ENCODE data around the gene PPP2R2B.

PPP2R2B gene

GRCh38 chr5:146821732-146822131, 56.8 kb downstream of the PPP2R2B start:
- Histone ChIP-seq H2AFZ (ENCODE audit: low read length) (no peak overlapping the region), H3K4me2 (ENCODE audit: low read depth, low read length) (no peak overlapping the region), H4K20me1 (ENCODE audit: insufficient read depth, low read length) (no peaks in the 10 kb centered on the region), H3K27ac (ENCODE audit: low read length) (no peak overlapping the region), H3K9me2 (replicated peaks; ENCODE audit: insufficient read depth, low read length) (no peaks in the 10 kb centered on the region), H3K4me3 (ENCODE audit: low read length) (no peak overlapping the region), H3F3A (ENCODE audit: insufficient read depth, low read length) (no peaks in the 10 kb centered on the region), H3K27me3 (replicated peaks; ENCODE audit: insufficient read depth, low read length) (no peaks in the 10 kb centered on the region), H3K79me2 (ENCODE audit: low read length) (no peaks in the 10 kb centered on the region), H3K9me3 (replicated peaks; ENCODE audit: insufficient read depth, low read length) (no peaks in the 10 kb centered on the region), H3K4me1 (ENCODE audit: low read length) (no peaks in the 10 kb centered on the region), H3K36me3 (replicated peaks; ENCODE audit: insufficient read depth, low read length) (no peaks in the 10 kb centered on the region), H3K9ac (ENCODE audit: low read length) (no peak overlapping the region)
- TF ChIP-seq EZH2 (optimal IDR thresholded peaks at IDR 0.05; ENCODE audit: low read depth, low read length): no peak
- no peak for TF ChIP-seq CTCF (IDR thresholded peaks at IDR 0.05; ENCODE audit: low read length)
- no peak for TF ChIP-seq EZH2phosphoT487 (IDR thresholded peaks at IDR 0.05; ENCODE audit: low read length)
- no peak for DNase-seq

GRCh38 chr5:146820987-146821386, 57.6 kb downstream of the PPP2R2B start:
- TF ChIP-seq EZH2phosphoT487 (IDR thresholded peaks at IDR 0.05; ENCODE audit: low read length) (no peak), EZH2 (optimal IDR thresholded peaks at IDR 0.05; ENCODE audit: low read depth, low read length) (no peak), CTCF (IDR thresholded peaks at IDR 0.05; ENCODE audit: low read length) (no peak)
- DNase-seq: no peak
- Histone ChIP-seq H3K9me2 (replicated peaks; ENCODE audit: insufficient read depth, low read length) (no peaks in the 10 kb centered on the region), H3K27ac (ENCODE audit: low read length) (no peak overlapping the region), H3F3A (ENCODE audit: insufficient read depth, low read length) (no peaks in the 10 kb centered on the region), H3K4me1 (ENCODE audit: low read length) (no peaks in the 10 kb centered on the region), H2AFZ (ENCODE audit: low read length) (no peak overlapping the region), H3K9ac (ENCODE audit: low read length) (no peak overlapping the region), H3K9me3 (replicated peaks; ENCODE audit: insufficient read depth, low read length) (no peaks in the 10 kb centered on the region), H3K4me2 (ENCODE audit: low read depth, low read length) (no peak overlapping the region), H3K4me3 (ENCODE audit: low read length) (no peak overlapping the region), H3K36me3 (replicated peaks; ENCODE audit: insufficient read depth, low read length) (no peaks in the 10 kb centered on the region), H3K27me3 (replicated peaks; ENCODE audit: insufficient read depth, low read length) (no peaks in the 10 kb centered on the region), H4K20me1 (ENCODE audit: insufficient read depth, low read length) (no peaks in the 10 kb centered on the region), H3K79me2 (ENCODE audit: low read length) (no peaks in the 10 kb centered on the region)

GRCh38 chr5:146818822-146819221, 59.7 kb downstream of the PPP2R2B start:
- H4K20me1 ChIP-seq (ENCODE audit: insufficient read depth, low read length): no peaks in the 10 kb centered on the region
- no peak overlapping the region for H3K4me3 ChIP-seq (ENCODE audit: low read length)

More at GRCh38 chr5:146818822-146819221, 59.7 kb downstream of the PPP2R2B start:
- Histone ChIP-seq H3K27ac (ENCODE audit: low read length) (no peak overlapping the region), H3K4me1 (ENCODE audit: low read length) (no peaks in the 10 kb centered on the region), H3K79me2 (ENCODE audit: low read length) (no peaks in the 10 kb centered on the region), H3K27me3 (replicated peaks; ENCODE audit: insufficient read depth, low read length) (no peaks in the 10 kb centered on the region), H3K9me3 (replicated peaks; ENCODE audit: insufficient read depth, low read length) (no peaks in the 10 kb centered on the region), H3K4me2 (ENCODE audit: low read depth, low read length) (no peak overlapping the region), H3K9ac (ENCODE audit: low read length) (no peak overlapping the region), H3K9me2 (replicated peaks; ENCODE audit: insufficient read depth, low read length) (no peaks in the 10 kb centered on the region), H3F3A (ENCODE audit: insufficient read depth, low read length) (no peaks in the 10 kb centered on the region), H3K36me3 (replicated peaks; ENCODE audit: insufficient read depth, low read length) (no peaks in the 10 kb centered on the region), H2AFZ (ENCODE audit: low read length) (no peak overlapping the region)
- no peak for TF ChIP-seq EZH2phosphoT487 (IDR thresholded peaks at IDR 0.05; ENCODE audit: low read length)
- no peak for TF ChIP-seq EZH2 (optimal IDR thresholded peaks at IDR 0.05; ENCODE audit: low read depth, low read length)
- TF ChIP-seq CTCF (IDR thresholded peaks at IDR 0.05; ENCODE audit: low read length): no peak; the same call in 1 of the 2 replicates
- no peak for DNase-seq
